Gastroesophageal sphincter (tissue), 3 donors: Measurements from ENCODE around the gene SLIT3.

Experiments
- CTCF ChIP-seq, 4 experiments: fragments of 200-600 bp in 2 of 4; fragments of 450-650 bp in 2 of 4; sonication (generic) in 1 of 4; IDR thresholded peaks; one replicate each; pipeline ENCODE4 v1.5.1; 2017 to 2019; ENCODE audit warnings: antibody characterized with exemption in 4 of 4, mild to moderate bottlenecking in 2 of 4, moderate library complexity in 2 of 4
- EP300 ChIP-seq: sonication (generic); formaldehyde crosslinking; IDR thresholded peaks from one replicate; pipeline ENCODE4 v1.6.1; 2017; ENCODE audit warnings: antibody characterized with exemption, mild to moderate bottlenecking
- POLR2A ChIP-seq, 2 donors: fragments of 450-650 bp; IDR thresholded peaks; one replicate each; pipeline ENCODE4 v1.6.1; 2017; ENCODE audit warnings: antibody characterized with exemption in 2 of 2, mild to moderate bottlenecking in 2 of 2, moderate library complexity in 1 of 2
- POLR2AphosphoS5 ChIP-seq: sonication (generic); formaldehyde crosslinking; IDR thresholded peaks from one replicate; pipeline ENCODE4 v1.6.1; 2017; ENCODE audit warnings: antibody characterized with exemption

GRCh38 chr5:168666356-168666755 lies 634.6 kb downstream of the SLIT3 start:
- TF ChIP-seq POLR2AphosphoS5 (no peak), CTCF (IDR thresholded peaks at IDR 0.05) (no peak), EP300 (no peak), POLR2A (IDR thresholded peaks at IDR 0.05) (no peak)
